K562 (cell line): ENCODE data around the gene SLC39A11.

ENCODE experiments used
- CTCF ChIP-seq, 3 experiments: IDR thresholded peaks in 2 of 3; conservative IDR thresholded peaks in 1 of 3; 2 replicates each; pipeline ENCODE4 v1.5.1; 2011 to 2012; ENCODE audit warnings: low read length in 3 of 3, mild to moderate bottlenecking in 3 of 3, control low read depth in 2 of 3, improper control_type of control experiment in 1 of 3, inconsistent platforms in 1 of 3, low read depth in 1 of 3, mixed read lengths in 1 of 3, moderate library complexity in 1 of 3; ENCODE audit not compliant: insufficient read depth in 2 of 3
- HDAC2 ChIP-seq: fragments of 450-650 bp; IDR thresholded peaks from 2 replicates; pipeline ENCODE4 v1.6.1; 2016; ENCODE audit warnings: mild to moderate bottlenecking
- HDAC6 ChIP-seq: IDR thresholded peaks from 2 replicates; pipeline ENCODE4 v1.6.1; 2012; ENCODE audit warnings: low read depth, mild to moderate bottlenecking, control low read depth, inconsistent platforms, low read length, moderate library complexity
- JUN ChIP-seq, 2 experiments: sonication (generic) in 1 of 2; formaldehyde crosslinking in 1 of 2; IDR thresholded peaks; 2 replicates each; pipeline versions ENCODE4 v1.6.1 to v1.8.0; 2012 to 2022; ENCODE audit warnings: borderline replicate concordance in 2 of 2, mild to moderate bottlenecking in 2 of 2, improper control_type of control experiment in 1 of 2, low read depth in 1 of 2, low read length in 1 of 2, missing genetic modification reagents in 1 of 2
- KDM4B ChIP-seq, 2 experiments: fragments of 450-650 bp in 1 of 2; sonication (generic) in 1 of 2; IDR thresholded peaks; 2 replicates each; pipeline ENCODE4 v1.6.1; 2016 to 2017; ENCODE audit warnings: borderline replicate concordance in 2 of 2, antibody characterized with exemption in 1 of 2, low read depth in 1 of 2, mild to moderate bottlenecking in 1 of 2
- KLF13 ChIP-seq: fragments of 450-650 bp; IDR thresholded peaks from 2 replicates; pipeline ENCODE4 v1.6.1; 2016; ENCODE audit warnings: missing genetic modification characterization, low read depth, mild to moderate bottlenecking, missing compliant biosample characterization, moderate library complexity, borderline replicate concordance

GRCh38 chr17:72699545-72699944 lies 392.9 kb downstream of the SLC39A11 start:
- TF ChIP-seq JUN (IDR thresholded peaks at IDR 0.05; ENCODE audit: borderline replicate concordance, low read depth, low read length) (no peak), JUN (CRISPR knock-in tag; IDR thresholded peaks at IDR 0.05; ENCODE audit: borderline replicate concordance) (no peak), CTCF (IDR thresholded peaks at IDR 0.05 in 2 of 3, conservative IDR thresholded peaks at IDR 0.05 in 1 of 3; ENCODE audit: insufficient read depth in 2 of 3, low read depth in 1 of 3, low read length in 3 of 3) (no peak), HDAC6 (no peak), HDAC2 (no peak), KLF13 (tag) (no peak), KDM4B (IDR thresholded peaks at IDR 0.05; ENCODE audit: borderline replicate concordance in 2 of 2, low read depth in 1 of 2) (no peak)
